GM19099 (cell line): ENCODE data around the gene UBE2C.

Experiments used
- POLR2A ChIP-seq: IDR thresholded peaks from 3 replicates; pipeline ENCODE4 v1.6.1; 2011; ENCODE audit warnings: low read depth; ENCODE audit not compliant: insufficient read length; ENCODE audit errors: extremely low read depth

The UBE2C gene

DNA sequence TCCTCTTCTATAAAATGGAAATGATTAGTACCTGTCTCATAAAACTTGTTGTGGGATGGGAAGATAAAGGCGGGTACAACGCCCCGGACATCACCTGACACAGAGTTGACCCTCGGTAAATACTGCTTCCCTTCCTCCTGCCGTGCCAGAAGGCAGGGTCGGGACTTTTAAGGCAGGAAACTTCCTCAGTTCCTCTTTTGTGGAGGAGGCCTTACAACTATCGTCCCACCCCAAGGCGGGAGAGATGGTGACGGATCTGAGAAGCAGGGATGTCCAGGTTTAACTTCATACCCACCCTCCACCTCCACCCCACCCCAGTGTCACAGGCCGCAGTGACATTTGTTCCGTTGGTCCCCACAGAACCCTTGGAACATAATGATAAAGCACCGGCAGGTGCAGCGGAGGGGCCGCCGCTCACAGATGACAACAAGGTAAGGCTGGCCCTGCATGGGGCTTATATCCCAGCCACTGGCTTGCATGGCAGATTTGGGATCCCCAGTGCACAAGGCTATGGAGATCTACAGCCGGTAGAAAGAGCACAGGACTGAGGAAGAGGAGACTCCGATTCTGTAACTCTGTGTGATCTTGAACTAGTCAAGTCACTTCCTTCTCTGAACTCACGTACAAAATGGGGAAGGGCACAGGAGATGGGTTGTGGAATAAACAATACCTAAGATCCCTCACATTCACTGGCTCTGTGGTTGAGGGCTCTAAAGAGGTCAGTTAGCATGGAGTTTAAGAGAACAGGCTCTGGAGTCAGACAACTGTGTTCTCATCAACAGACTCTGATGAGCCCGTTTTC, 19.9 kb upstream of the UBE2C start:
- TF ChIP-seq POLR2A, result peak; percentile 9

GRCh38 chr20:45796337-45797065, 15.9 kb upstream of the UBE2C start:
- TF ChIP-seq POLR2A, result no peak

DNA sequence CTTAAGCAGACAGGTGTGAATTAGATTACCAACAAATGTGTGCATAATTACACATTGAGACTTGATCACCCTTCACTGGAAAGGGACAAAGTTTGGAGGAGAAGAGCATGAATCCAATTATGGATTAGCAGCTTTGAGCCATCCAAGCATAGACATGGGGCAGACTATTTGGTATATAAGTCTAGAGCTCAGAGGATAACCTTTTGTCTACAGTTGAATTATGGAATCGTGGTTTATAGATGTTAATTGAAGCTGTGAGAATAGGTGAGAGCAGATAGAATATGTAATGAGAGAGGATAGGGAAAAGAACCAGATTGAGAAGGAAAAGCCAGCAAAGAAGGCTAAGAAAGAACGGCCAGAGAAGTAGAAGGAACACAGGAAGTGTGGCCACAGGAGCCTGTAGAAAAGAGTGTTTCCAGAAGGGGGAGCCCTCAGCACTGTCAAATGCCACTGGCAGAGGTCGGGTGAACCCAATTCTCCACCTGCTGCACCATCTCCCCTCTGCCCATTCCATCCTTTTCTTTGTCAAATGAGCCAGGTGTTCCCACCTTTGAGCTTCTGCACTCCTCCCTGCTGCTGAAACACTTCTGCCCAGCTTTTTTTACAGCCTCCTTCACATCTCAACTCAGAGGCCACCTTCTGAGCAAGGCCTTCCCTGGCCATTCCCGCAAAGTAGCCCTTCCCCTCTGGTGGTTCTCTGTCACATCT, 13.4 kb upstream of the UBE2C start:
- no peak for TF ChIP-seq POLR2A

- TF ChIP-seq POLR2A, result no peak
Measured at GRCh38 chr20:45801851-45802250, 10.6 kb upstream of the UBE2C start.

DNA sequence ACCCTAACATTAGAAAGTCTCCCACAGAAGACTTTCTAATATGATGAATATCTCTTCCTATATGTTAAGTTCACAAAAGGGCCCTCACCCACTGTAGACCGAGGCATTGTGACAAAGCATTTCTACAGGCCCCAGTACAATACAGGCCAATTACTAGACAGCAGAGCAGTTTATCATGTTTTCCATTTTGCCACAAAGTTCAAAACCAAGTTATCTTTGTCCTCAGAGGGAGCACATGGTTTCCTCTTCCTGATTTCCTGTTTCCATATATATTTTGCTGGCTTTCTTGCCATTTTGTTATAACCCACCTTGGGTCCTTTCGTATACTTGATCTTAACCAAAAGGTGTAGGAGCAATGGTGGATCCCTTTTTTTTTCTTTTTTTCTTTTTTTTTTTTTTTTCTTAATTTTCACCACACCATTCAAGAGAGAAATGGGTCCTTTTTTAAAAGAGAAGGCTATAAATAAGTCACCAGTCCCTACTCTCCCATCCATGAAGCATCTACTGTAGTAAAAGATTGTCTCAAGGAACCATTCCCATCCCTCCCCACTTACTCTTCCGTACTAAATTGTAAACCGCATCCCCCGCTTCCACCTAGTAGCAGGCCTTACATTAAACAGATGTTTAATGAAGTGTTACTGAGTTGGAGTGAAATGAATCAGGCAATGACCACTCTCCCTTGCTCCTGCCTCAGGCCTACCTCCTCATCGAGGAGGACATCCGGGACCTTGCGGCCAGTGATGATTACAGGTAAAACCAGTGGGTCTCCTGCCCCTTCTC, 2.1 kb upstream of the UBE2C start:
- no peak for TF ChIP-seq POLR2A

GRCh38 chr20:45813006-45813340, 529 bp downstream of the UBE2C start:
- no peak for TF ChIP-seq POLR2A

DNA sequence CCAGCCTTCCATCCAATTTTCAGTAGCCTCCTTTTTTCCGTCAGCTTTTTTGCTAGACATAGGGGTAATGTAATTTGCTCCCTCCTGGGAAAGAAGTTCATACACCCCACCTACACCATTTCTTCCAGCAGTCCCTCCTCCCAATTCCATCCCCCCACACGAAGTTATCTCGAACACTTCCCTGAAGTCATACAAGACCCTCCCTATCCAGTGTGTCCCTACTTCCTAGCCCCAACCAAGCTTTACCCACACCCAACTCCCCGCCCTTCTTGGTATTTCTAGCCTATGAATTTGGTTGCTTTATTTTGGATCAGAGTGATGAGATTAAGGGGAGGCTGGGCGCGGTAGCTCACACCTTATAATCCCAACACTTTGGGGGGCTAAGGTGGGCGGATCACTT, 1.0 kb downstream of the UBE2C start:
- no peak for TF ChIP-seq POLR2A

GRCh38 chr20:45814314-45814713, 1.9 kb downstream of the UBE2C start:
- no peak for TF ChIP-seq POLR2A

DNA sequence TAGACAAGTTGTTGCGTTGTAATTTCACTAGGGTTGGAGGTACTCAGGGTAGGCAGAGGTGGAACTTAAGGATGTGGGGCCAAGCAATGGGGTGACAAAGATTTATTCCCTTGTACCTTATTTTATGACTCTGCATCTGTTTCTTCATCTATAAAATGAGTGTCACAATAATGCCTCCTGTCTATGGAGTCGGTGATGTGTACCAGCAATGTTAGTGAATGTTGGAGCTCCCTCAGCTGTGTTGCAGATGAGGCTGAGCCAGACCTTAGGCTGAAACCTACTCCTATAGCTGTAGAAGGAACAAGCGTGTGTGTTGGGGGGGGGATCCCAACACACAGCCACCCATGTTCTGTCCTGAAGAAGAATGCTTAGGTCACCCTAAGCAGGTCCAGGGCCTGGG, 4.5 kb downstream of the UBE2C start:
- TF ChIP-seq POLR2A, result no peak

GRCh38 chr20:45817376-45818194, 5.1 kb downstream of the UBE2C start:
- TF ChIP-seq POLR2A, result no peak

DNA sequence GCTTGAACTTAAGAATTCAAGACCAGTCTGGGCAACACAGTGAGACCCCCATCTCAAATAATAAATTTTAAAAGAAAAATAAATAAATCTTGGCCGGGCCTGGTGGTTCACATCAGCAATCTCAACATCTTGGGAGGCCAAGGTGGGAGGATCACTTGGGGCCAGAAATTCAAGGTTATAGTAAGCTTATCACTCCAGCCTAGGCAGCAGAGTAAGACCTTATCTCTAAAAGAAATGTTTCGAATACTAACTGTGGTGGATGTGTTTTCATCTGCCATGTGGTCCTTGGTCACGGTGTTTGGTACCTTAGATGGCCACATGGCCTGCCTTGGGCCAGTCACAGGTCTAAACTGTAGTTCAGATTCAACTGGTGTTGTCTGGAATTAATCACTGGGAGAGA, 5.8 kb downstream of the UBE2C start:
- no peak for TF ChIP-seq POLR2A

GRCh38 chr20:45819466-45819865, 7.0 kb downstream of the UBE2C start:
- TF ChIP-seq POLR2A, result no peak

DNA sequence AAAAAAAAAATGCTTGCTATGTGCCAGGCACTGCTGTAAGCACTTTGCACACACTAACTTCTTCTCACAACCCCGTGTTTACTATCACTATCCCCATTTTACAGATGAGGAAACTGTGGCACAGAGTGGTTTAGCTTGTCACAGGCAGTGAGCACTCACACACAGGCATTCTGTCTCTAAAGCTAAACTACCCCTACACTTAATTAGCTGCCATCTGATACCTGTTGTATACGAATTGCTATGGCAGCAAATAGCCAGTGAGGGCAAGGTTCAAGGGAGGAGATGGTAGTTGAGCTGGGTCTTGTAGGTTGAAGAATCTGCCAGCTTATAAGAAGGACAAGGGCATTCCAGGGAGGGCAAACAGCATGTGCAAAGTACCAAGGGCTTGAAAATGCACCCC, 9.5 kb downstream of the UBE2C start:
- TF ChIP-seq POLR2A, result no peak

GRCh38 chr20:45822857-45823256, 10.4 kb downstream of the UBE2C start:
- no peak for TF ChIP-seq POLR2A

DNA sequence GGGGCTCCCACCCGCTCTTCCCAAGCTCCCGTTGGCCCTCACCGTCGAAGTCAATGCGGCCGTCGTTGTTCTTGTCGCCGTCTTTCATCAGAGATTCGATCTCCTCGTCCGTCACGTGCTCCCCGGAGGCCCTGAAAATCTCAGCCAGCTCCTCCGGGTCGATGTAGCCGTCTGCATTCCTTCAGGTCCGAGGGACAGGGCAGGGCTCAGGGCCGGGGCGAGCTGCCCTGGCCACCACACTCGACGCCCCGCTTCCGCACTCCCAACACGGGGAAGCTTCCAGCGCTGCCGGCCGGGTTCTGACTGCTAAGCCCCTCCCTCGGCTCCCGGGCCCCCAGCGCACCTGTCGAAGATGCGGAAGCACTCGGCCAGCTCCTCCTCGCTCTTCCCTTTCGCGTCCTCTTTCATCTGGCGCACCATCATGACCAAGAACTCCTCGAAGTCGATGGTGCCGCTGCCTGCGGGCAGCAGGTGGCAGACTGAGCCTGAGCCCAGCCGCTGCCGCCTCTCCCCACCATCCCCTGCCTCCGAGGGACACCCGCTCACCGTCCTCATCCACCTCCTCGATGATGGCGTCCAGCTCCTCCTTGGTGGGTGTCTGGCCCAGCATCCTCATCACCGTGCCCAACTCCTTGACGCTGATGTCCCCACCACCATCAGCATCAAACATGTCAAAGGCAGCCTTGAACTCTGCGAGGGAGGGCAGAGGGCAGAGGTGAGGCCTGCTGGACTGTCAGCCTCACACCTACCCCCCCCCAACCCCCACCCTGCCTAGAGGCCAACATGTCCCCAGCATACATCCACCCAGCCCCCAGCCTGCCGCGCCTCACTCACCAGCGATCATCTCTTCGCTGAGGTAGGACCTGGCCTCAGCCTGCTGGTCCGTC, 11.7 kb downstream of the UBE2C start:
- TF ChIP-seq POLR2A, result no peak
